Amygdala (tissue), 56 donors: Measurements from ENCODE around the gene SIRPB2.

ENCODE experiments used
- DNase-seq, 56 donors: peaks; one replicate each; lab custom pipeline; 2025; lab: John Stamatoyannopoulos, UW

The SIRPB2 gene

GRCh38 chr20:1448081-1448620 lies 43.1 kb downstream of the SIRPB2 start:
- no peak for DNase-seq

GRCh38 chr20:1446536-1446935 lies 44.7 kb downstream of the SIRPB2 start:
- no peak for DNase-seq

GRCh38 chr20:1443085-1443484 lies 48.1 kb downstream of the SIRPB2 start:
- DNase-seq: no peak

GRCh38 chr20:1442304-1442703 lies 48.9 kb downstream of the SIRPB2 start:
- no peak for DNase-seq

- DNase-seq: no peak
Observed at GRCh38 chr20:1441133-1441532, 50.1 kb downstream of the SIRPB2 start.

- DNase-seq: no peak
Observed at GRCh38 chr20:1440024-1440423, 51.2 kb downstream of the SIRPB2 start.

GRCh38 chr20:1438361-1438760 lies 52.9 kb downstream of the SIRPB2 start:
- DNase-seq: no peak

- DNase-seq: peak in 53 of 56 donors; percentile 2 to 79 (median 32)
Observed at GRCh38 chr20:1437235-1437904, 53.9 kb downstream of the SIRPB2 start.

GRCh38 chr20:1436263-1436662 lies 55.0 kb downstream of the SIRPB2 start:
- no peak for DNase-seq

GRCh38 chr20:1435337-1435699 lies 55.9 kb downstream of the SIRPB2 start:
- no peak for DNase-seq

GRCh38 chr20:1434571-1435336 lies 56.5 kb downstream of the SIRPB2 start:
- peak in 2 of 56 donors; percentile 5 to 31 for DNase-seq

- no peak for DNase-seq
Observed at GRCh38 chr20:1431158-1431557, 60.1 kb downstream of the SIRPB2 start.

- no peak for DNase-seq
Observed at GRCh38 chr20:1430004-1430451, 61.2 kb downstream of the SIRPB2 start.

GRCh38 chr20:1429143-1429728 lies 62.0 kb downstream of the SIRPB2 start:
- DNase-seq: no peak

GRCh38 chr20:1427457-1428054 lies 63.7 kb downstream of the SIRPB2 start:
- DNase-seq: no peak

GRCh38 chr20:1426231-1426849 lies 64.9 kb downstream of the SIRPB2 start:
- no peak for DNase-seq
